Measurements from ENCODE around the gene SREBF1. TPM values are rescaled to one million over a fixed set of nuclear protein-coding genes. Genes with fewer than 3 reads are reported as not detected.

Gene SREBF1
- total and polyA plus RNA-seq, 2 experiments from 2014 or later, result 19.2 to 36.2 TPM

GRCh38 chr17:17780922-17781590 lies 55.7 kb downstream of the SREBF1 start:
- no peak overlapping the region for H3K9ac ChIP-seq
- DNase-seq, result no peak
- TF ChIP-seq EZH2 (IDR thresholded peaks at IDR 0.05; ENCODE audit: insufficient read depth, poor library complexity, severe bottlenecking) (no peak), EZH2phosphoT487 (IDR thresholded peaks at IDR 0.05; ENCODE audit: insufficient read depth, low read depth) (no peak)
- H3K9me2 ChIP-seq (ENCODE audit: insufficient read depth), result no peaks in the 10 kb centered on the region
- H3K27me3 ChIP-seq (replicated peaks; ENCODE audit: insufficient read depth), result no peaks in the 10 kb centered on the region
- no peaks in the 10 kb centered on the region for H3K36me3 ChIP-seq (ENCODE audit: low read depth)
- in situ Hi-C loops (cut with MboI), result no loop called here
- no peaks in the 10 kb centered on the region for H4K20me1 ChIP-seq (ENCODE audit: insufficient read depth)
- no peaks in the 10 kb centered on the region; the same call in 1 of the 2 replicates for H3F3A ChIP-seq (ENCODE audit: insufficient read depth)
- H3K4me2 ChIP-seq (ENCODE audit: unreplicated experiment), result no peak overlapping the region
- no peak overlapping the region for H3K27ac ChIP-seq
- H2AFZ ChIP-seq, result no peak overlapping the region
- H3K79me2 ChIP-seq (ENCODE audit: insufficient read depth), result peaks cover 28% of the 10 kb centered on the region
- peaks cover 9% of the 10 kb centered on the region; the same call in 1 of the 2 replicates for H3K4me1 ChIP-seq (ENCODE audit: insufficient read depth)
- 84 to 86% methylated on average over 8 to 11 of the region's 11 CpGs for WGBS, 2 experiments (ENCODE audit: low coverage in 1 of 2, low lambda C conversion rate in 2 of 2, missing lambda C conversion rate in 2 of 2)
- H3K9me3 ChIP-seq (ENCODE audit: low read depth), result no peaks in the 10 kb centered on the region
- H3K4me3 ChIP-seq, result no peak overlapping the region

DNA sequence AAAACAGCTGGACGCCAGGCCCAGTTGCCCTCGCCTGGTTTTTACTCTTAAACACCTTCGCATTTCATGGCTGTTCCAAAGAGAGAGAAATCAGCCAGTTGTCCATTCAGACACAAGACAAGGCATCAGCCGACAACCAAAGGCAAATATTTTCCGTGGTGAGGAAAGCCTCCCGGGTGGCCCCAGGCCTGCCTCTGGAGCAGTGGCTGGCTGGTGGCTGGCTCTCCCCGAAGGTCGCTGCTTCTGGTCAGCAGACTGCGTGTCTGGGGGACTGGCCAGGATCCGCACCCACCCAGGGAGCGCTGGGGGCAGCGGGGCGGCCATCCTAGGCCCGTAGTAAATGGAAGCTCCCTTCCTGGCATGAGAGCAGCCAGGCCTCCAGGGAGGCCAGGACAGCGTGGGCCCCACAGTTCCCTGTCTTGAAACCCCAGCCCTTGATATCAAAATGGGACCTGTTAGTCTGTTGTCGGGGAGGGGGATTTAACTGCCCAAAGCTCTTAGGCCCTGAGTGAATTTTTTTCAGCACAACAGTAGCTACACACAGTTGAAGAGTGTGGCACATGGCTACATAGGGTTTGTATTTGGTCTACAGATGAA lies 57.7 kb downstream of the SREBF1 start:
- no peak overlapping the region for H3K4me2 ChIP-seq (ENCODE audit: unreplicated experiment)
- no peaks in the 10 kb centered on the region for H4K20me1 ChIP-seq (ENCODE audit: insufficient read depth)
- H3K79me2 ChIP-seq (ENCODE audit: insufficient read depth), result peaks cover 18% of the 10 kb centered on the region; the same call in 1 of the 2 replicates
- in situ Hi-C loops (cut with MboI), result no loop called here
- no peak overlapping the region for H3K9ac ChIP-seq
- 53 to 54% methylated on average over 13 to 15 of the region's 16 CpGs for WGBS, 2 experiments (ENCODE audit: low coverage in 1 of 2, low lambda C conversion rate in 2 of 2, missing lambda C conversion rate in 2 of 2)
- no peak for DNase-seq
- no peaks in the 10 kb centered on the region; the same call in 1 of the 2 replicates for H3F3A ChIP-seq (ENCODE audit: insufficient read depth)
- H3K36me3 ChIP-seq (ENCODE audit: low read depth), result no peaks in the 10 kb centered on the region
- H3K27ac ChIP-seq, result no peak overlapping the region
- no peaks in the 10 kb centered on the region for H3K9me3 ChIP-seq (ENCODE audit: low read depth)
- no peak overlapping the region for H2AFZ ChIP-seq
- H3K4me1 ChIP-seq (ENCODE audit: insufficient read depth), result peaks cover 6% of the 10 kb centered on the region; the same call in 1 of the 2 replicates
- TF ChIP-seq EZH2phosphoT487 (IDR thresholded peaks at IDR 0.05; ENCODE audit: insufficient read depth, low read depth) (no peak), EZH2 (IDR thresholded peaks at IDR 0.05; ENCODE audit: insufficient read depth, poor library complexity, severe bottlenecking) (no peak)
- no peak overlapping the region for H3K4me3 ChIP-seq
- H3K9me2 ChIP-seq (ENCODE audit: insufficient read depth), result no peaks in the 10 kb centered on the region
- no peaks in the 10 kb centered on the region for H3K27me3 ChIP-seq (replicated peaks; ENCODE audit: insufficient read depth)

GRCh38 chr17:17778308-17779014 lies 58.3 kb downstream of the SREBF1 start:
- no peaks in the 10 kb centered on the region for H3K27me3 ChIP-seq (replicated peaks; ENCODE audit: insufficient read depth)
- 56 to 71% methylated on average over 8 of the region's 8 CpGs for WGBS, 2 experiments (ENCODE audit: low coverage in 1 of 2, low lambda C conversion rate in 2 of 2, missing lambda C conversion rate in 2 of 2)
- peak; percentile 21 for DNase-seq
- no peak overlapping the region for H2AFZ ChIP-seq
- no peaks in the 10 kb centered on the region for H3K4me1 ChIP-seq (ENCODE audit: insufficient read depth)
- H3F3A ChIP-seq (ENCODE audit: insufficient read depth), result no peaks in the 10 kb centered on the region; the same call in 1 of the 2 replicates
- no peaks in the 10 kb centered on the region for H3K36me3 ChIP-seq (ENCODE audit: low read depth)
- no peak for TF ChIP-seq EZH2phosphoT487 (IDR thresholded peaks at IDR 0.05; ENCODE audit: insufficient read depth, low read depth)
- no peak for TF ChIP-seq EZH2 (IDR thresholded peaks at IDR 0.05; ENCODE audit: insufficient read depth, poor library complexity, severe bottlenecking)
- no peaks in the 10 kb centered on the region for H4K20me1 ChIP-seq (ENCODE audit: insufficient read depth)
- no peaks in the 10 kb centered on the region for H3K9me2 ChIP-seq (ENCODE audit: insufficient read depth)
- H3K79me2 ChIP-seq (ENCODE audit: insufficient read depth), result peaks cover 16% of the 10 kb centered on the region; the same call in 1 of the 2 replicates
- in situ Hi-C loops (cut with MboI), result no loop called here
- H3K9ac ChIP-seq, result no peak overlapping the region
- no peak overlapping the region for H3K4me3 ChIP-seq
- no peaks in the 10 kb centered on the region for H3K9me3 ChIP-seq (ENCODE audit: low read depth)
- H3K4me2 ChIP-seq (ENCODE audit: unreplicated experiment), result no peak overlapping the region
- H3K27ac ChIP-seq, result no peak overlapping the region

- in situ Hi-C loops (cut with MboI), result no loop called here
- H3K9ac ChIP-seq, result no peak overlapping the region
- H3K79me2 ChIP-seq (ENCODE audit: insufficient read depth), result peaks cover 24% of the 10 kb centered on the region
- no peak for TF ChIP-seq EZH2phosphoT487 (IDR thresholded peaks at IDR 0.05; ENCODE audit: insufficient read depth, low read depth)
- no peak for TF ChIP-seq EZH2 (IDR thresholded peaks at IDR 0.05; ENCODE audit: insufficient read depth, poor library complexity, severe bottlenecking)
- no peak overlapping the region for H3K4me3 ChIP-seq
- 52 to 56% methylated on average over 3 of the region's 3 CpGs for WGBS, 2 experiments (ENCODE audit: low coverage in 1 of 2, low lambda C conversion rate in 2 of 2, missing lambda C conversion rate in 2 of 2)
- no peaks in the 10 kb centered on the region for H3K36me3 ChIP-seq (ENCODE audit: low read depth)
- no peaks in the 10 kb centered on the region for H4K20me1 ChIP-seq (ENCODE audit: insufficient read depth)
- H3K9me3 ChIP-seq (ENCODE audit: low read depth), result no peaks in the 10 kb centered on the region
- H3K27me3 ChIP-seq (replicated peaks; ENCODE audit: insufficient read depth), result no peaks in the 10 kb centered on the region
- H3K4me2 ChIP-seq (ENCODE audit: unreplicated experiment), result no peak overlapping the region
- H3K4me1 ChIP-seq (ENCODE audit: insufficient read depth), result no peaks in the 10 kb centered on the region
- H2AFZ ChIP-seq, result no peak overlapping the region
- H3K27ac ChIP-seq, result no peak overlapping the region
- H3K9me2 ChIP-seq (ENCODE audit: insufficient read depth), result no peaks in the 10 kb centered on the region
- no peaks in the 10 kb centered on the region; the same call in 1 of the 2 replicates for H3F3A ChIP-seq (ENCODE audit: insufficient read depth)
- DNase-seq, result no peak
Observed at GRCh38 chr17:17776889-17777288, 59.9 kb downstream of the SREBF1 start.

All from GM23248 (cell line).